GM12878 (cell line): ENCODE results near the gene ZNF618. TPM values are rescaled to one million over a fixed set of nuclear protein-coding genes. Genes with fewer than 3 reads are reported as not detected.

ENCODE experiments used
- ATAC-seq: fragments of 200-7000 bp; cut with Tn5 transposase; 3 replicates; pipeline ENCODE4 v1.9.1; 2020; ENCODE audit warnings: mild to moderate bottlenecking, moderate library complexity
- BruUV-seq: library from RNA; stranded (reverse); fragments of 400-500 nt; replicated peaks from 2 replicates; lab custom pipeline; 2021; lab: Mats Ljungman, UMichigan
- CTCF ChIA-PET: fragments of 300-600 bp; sonication (Branson Sonifier 250); formaldehyde crosslinking; extraction: SDS; loops from one replicate; lab custom pipeline; 2021; ENCODE audit warnings: inconsistent platforms; lab: Yijun Ruan, JAX
- POLR2A ChIA-PET: fragments of 350-600 bp; formaldehyde crosslinking; extraction: SDS; loops from one replicate; lab custom pipeline; 2021; ENCODE audit warnings: inconsistent platforms; lab: Charles Lee
- RAD21 ChIA-PET: fragments of 300-600 bp; sonication (Branson Sonifier 250); formaldehyde crosslinking; loops from one replicate; lab custom pipeline; 2023; ENCODE audit warnings: antibody characterized with exemption; ENCODE audit not compliant: unreplicated experiment; lab: Charles Lee
- SMC1A ChIA-PET: fragments of 300-600 bp; sonication (Branson Sonifier 250); formaldehyde crosslinking; loops from one replicate; lab custom pipeline; 2023; ENCODE audit not compliant: unreplicated experiment, uncharacterized antibody; lab: Charles Lee
- DNase-seq: peaks from one replicate; pipeline ENCODE4 v3.0.0-alpha.2; 2011; ENCODE audit warnings: low read depth, low spot score
- FAIRE-seq: peaks from 3 replicates; lab custom pipeline; 2011; peaks lifted over from hg19 to GRCh38; lab: Jason Lieb, UNC
- H2AFZ ChIP-seq: 2 replicates; pipeline ENCODE4 v1.6.0; 2011; ENCODE audit warnings: low read depth, low read length, control low read depth; ENCODE audit not compliant: control insufficient read depth
- H3K27ac ChIP-seq: 2 replicates; pipeline ENCODE4 v1.5.1; 2011; ENCODE audit warnings: control low read depth; ENCODE audit not compliant: control insufficient read depth, insufficient read depth
- H3K27me3 ChIP-seq, 2 experiments: replicated peaks in 1 of 2; 2 replicates each; pipeline versions ENCODE4 v1.6.0 to v1.6.1; 2011; ENCODE audit warnings: low read length in 1 of 2; ENCODE audit not compliant: control insufficient read depth in 2 of 2, insufficient read depth in 2 of 2
- H3K36me3 ChIP-seq, 2 experiments: 2 replicates each; pipeline ENCODE4 v1.5.1; 2011; ENCODE audit warnings: low read length in 1 of 2; ENCODE audit not compliant: control insufficient read depth in 2 of 2, insufficient read depth in 2 of 2
- H3K4me1 ChIP-seq: 2 replicates; pipeline ENCODE4 v1.6.1; 2011; ENCODE audit warnings: mild to moderate bottlenecking, low read length, moderate library complexity, mixed read lengths; ENCODE audit not compliant: control insufficient read depth, insufficient read depth
- H3K4me2 ChIP-seq: 2 replicates; pipeline ENCODE4 v1.6.0; 2011; ENCODE audit warnings: control low read depth; ENCODE audit not compliant: control insufficient read depth, insufficient read depth
- H3K4me3 ChIP-seq: fragments of 200-600 bp; sonication (generic); 2 replicates; pipeline ENCODE4 v1.5.1; 2016
- H3K79me2 ChIP-seq: 2 replicates; pipeline ENCODE4 v1.6.0; 2011; ENCODE audit warnings: low read length; ENCODE audit not compliant: control insufficient read depth, insufficient read depth
- H3K9ac ChIP-seq: 2 replicates; pipeline ENCODE4 v1.8.0; 2011; ENCODE audit warnings: low read length, control low read depth, mixed read lengths; ENCODE audit not compliant: control insufficient read depth, insufficient read depth
- H3K9me3 ChIP-seq: replicated peaks from 3 replicates; pipeline ENCODE4 v1.5.1; 2011; ENCODE audit warnings: mild to moderate bottlenecking, low read length; ENCODE audit not compliant: control insufficient read depth, insufficient read depth
- H4K20me1 ChIP-seq: 2 replicates; pipeline ENCODE4 v1.6.0; 2011; ENCODE audit not compliant: control insufficient read depth, insufficient read depth
- ATF7 ChIP-seq: fragments of 450-650 bp; IDR thresholded peaks from 2 replicates; pipeline ENCODE4 v1.6.1; 2016; ENCODE audit warnings: low read depth, mild to moderate bottlenecking
- HDAC2 ChIP-seq: fragments of 200-600 bp; sonication (generic); IDR thresholded peaks from 2 replicates; pipeline ENCODE4 v1.6.1; 2017
- NFYB ChIP-seq: IDR thresholded peaks from 2 replicates; pipeline ENCODE4 v1.6.1; 2011; ENCODE audit warnings: low read depth, mild to moderate bottlenecking, low read length, improper control_type of control experiment, moderate library complexity; ENCODE audit not compliant: insufficient read depth
- POLR2AphosphoS5 ChIP-seq: IDR thresholded peaks from 2 replicates; pipeline ENCODE4 v1.6.1; 2011; ENCODE audit warnings: mild to moderate bottlenecking, low read length, inconsistent platforms
- RAD21 ChIP-seq: IDR thresholded peaks from 2 replicates; pipeline ENCODE4 v1.6.1; 2011; ENCODE audit warnings: mild to moderate bottlenecking, low read depth, low read length, moderate library complexity; ENCODE audit not compliant: insufficient read depth
- RFX5 ChIP-seq: IDR thresholded peaks from 2 replicates; pipeline ENCODE4 v1.6.1; 2011; ENCODE audit warnings: low read depth, low read length, improper control_type of control experiment
- SMARCA5 ChIP-seq: fragments of 450-650 bp; IDR thresholded peaks from 2 replicates; pipeline ENCODE4 v1.6.1; 2017; ENCODE audit warnings: mild to moderate bottlenecking
- SP1 ChIP-seq: IDR thresholded peaks from one replicate; pipeline ENCODE4 v1.6.1; 2011; ENCODE audit warnings: low read depth, low read length
- ZBED1 ChIP-seq: IDR thresholded peaks from 2 replicates; pipeline ENCODE4 v1.6.1; 2016; ENCODE audit warnings: borderline replicate concordance
- ZNF24 ChIP-seq: fragments of 450-650 bp; IDR thresholded peaks from 2 replicates; pipeline ENCODE4 v1.6.1; 2017; ENCODE audit warnings: antibody characterized with exemption, mild to moderate bottlenecking
- WGBS: methylation state at CpG from one replicate; pipeline ENCODE4 v1.1.6; 2016; ENCODE audit warnings: low lambda C conversion rate; ENCODE audit not compliant: insufficient replicate concordance, insufficient coverage; ENCODE audit errors: missing lambda C conversion rate; 5-methylcytosine and 5-hydroxymethylcytosine counted together
- in situ Hi-C: fragments of 300-500 bp; cut with MboI; formaldehyde crosslinking; loops from 9 replicates; pipeline ENCODE4 v1.14.3; 2018; ENCODE audit warnings: mixed read lengths
- intact Hi-C: fragments of 100-400 bp; cut with micrococcal nuclease; formaldehyde crosslinking; loops from one replicate; pipeline ENCODE4 v1.14.2; 2022; ENCODE audit not compliant: unreplicated experiment
- polyA plus RNA-seq, 11 experiments: library from polyadenylated mRNA; depleted of rRNA in 4 of 11; unstranded in 6 of 11; stranded (reverse) in 5 of 11; fragments of >200 nt; fragmentation: Nextera tagmentation in 4 of 11; fragmentation: Illumina TruSeq in 1 of 11; extraction: Ambion mirVana in 4 of 11; extraction: Trizol in 1 of 11; gene quantifications; 1 replicate in 1 of 11; 2 replicates in 10 of 11; pipeline versions ENCODE4 v1.2.1 to v1.2.3, GENCODE V29; 2011 to 2016; ENCODE audit warnings: inconsistent platforms in 2 of 11, missing spikeins in 2 of 11, low read depth in 1 of 11
- total RNA-seq, 4 experiments: library from RNA; depleted of rRNA in 3 of 4; stranded (reverse); fragments of >200 nt in 3 of 4; fragmentation: Illumina TruSeq in 1 of 4; extraction: Trizol in 1 of 4; gene quantifications; 2 replicates each; pipeline versions ENCODE4 v1.2.1 to v1.2.3, GENCODE V29; 2013 to 2021
- TF ChIP-seq, protein P1 (sequence below): fragments of 450-650 bp; IDR thresholded peaks from 2 replicates; pipeline ENCODE4 v1.6.1; 2017; ENCODE audit warnings: mild to moderate bottlenecking, low read depth, inconsistent platforms; ENCODE audit not compliant: poor library complexity, severe bottlenecking

The ZNF618 gene
- total and polyA plus RNA-seq, 10 of the 15 experiments (the other 5 are each of a cell fraction or from before 2014, with no cell fraction given): 0.01 to 0.24 (median 0.06) TPM; not detected in 2

DNA sequence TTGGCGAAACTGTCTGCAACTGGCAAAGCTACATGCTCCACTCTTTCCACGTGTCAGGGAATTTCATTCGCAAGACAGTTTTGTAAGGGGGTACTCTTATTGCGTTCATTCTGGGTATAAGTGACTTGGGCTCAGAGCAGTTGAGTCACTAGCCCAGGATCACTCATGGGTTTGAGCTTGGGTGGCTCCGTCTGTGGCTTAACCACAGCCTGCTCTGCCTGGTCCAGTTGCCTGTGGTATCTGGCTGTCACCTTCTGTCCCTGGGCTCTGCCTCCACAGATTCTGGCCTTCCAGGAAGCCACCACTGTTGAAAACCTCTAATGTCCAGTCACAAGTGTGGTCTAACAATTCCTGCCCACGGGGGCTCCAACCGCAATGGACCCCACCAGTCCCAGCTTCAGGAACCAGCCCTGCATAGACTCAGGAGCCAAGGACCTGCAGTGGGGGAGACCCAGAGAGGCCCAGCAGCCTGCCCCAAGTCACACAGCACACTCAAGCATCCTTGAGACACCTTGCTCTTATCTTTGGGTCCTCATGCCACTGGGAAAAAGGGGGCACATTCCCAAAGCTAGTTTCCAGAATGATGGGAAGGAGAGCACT is 212.6 kb downstream of the ZNF618 start:
- Histone ChIP-seq H3K9ac (no peak overlapping the region), H3K4me3 (no peak overlapping the region), H2AFZ (no peak overlapping the region), H3K9me3 (no peaks in the 10 kb centered on the region), H3K4me2 (no peak overlapping the region), H3K4me1 (no peaks in the 10 kb centered on the region), H3K27ac (no peak overlapping the region), H4K20me1 (no peaks in the 10 kb centered on the region), H3K79me2 (no peaks in the 10 kb centered on the region), H3K36me3 (no peaks in the 10 kb centered on the region), H3K27me3 (peaks cover 0 to 5% of the 10 kb centered on the region in 2 experiments; a peak in 2 of 4 replicates)
- no peak for FAIRE-seq
- ChIA-PET CTCF (no interaction called here), SMC1A (interaction anchor here (0.6 kb wide), 1 partner anchor 267 kb away, joined by 3 read pairs; no protein-coding TSS in a partner anchor), POLR2A (no interaction called here), RAD21 (no interaction called here)
- BruUV-seq: no TSS peak
- TF ChIP-seq RAD21 (no peak), ZNF24 (no peak), HDAC2 (no peak), RFX5 (no peak), SP1 (no peak), POLR2AphosphoS5 (no peak), SMARCA5 (no peak), ZBED1 (no peak), ATF7 (no peak), NFYB (no peak)
- TF ChIP-seq, protein P1, sequence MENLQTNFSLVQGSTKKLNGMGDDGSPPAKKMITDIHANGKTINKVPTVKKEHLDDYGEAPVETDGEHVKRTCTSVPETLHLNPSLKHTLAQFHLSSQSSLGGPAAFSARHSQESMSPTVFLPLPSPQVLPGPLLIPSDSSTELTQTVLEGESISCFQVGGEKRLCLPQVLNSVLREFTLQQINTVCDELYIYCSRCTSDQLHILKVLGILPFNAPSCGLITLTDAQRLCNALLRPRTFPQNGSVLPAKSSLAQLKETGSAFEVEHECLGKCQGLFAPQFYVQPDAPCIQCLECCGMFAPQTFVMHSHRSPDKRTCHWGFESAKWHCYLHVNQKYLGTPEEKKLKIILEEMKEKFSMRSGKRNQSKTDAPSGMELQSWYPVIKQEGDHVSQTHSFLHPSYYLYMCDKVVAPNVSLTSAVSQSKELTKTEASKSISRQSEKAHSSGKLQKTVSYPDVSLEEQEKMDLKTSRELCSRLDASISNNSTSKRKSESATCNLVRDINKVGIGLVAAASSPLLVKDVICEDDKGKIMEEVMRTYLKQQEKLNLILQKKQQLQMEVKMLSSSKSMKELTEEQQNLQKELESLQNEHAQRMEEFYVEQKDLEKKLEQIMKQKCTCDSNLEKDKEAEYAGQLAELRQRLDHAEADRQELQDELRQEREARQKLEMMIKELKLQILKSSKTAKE: no peak
- in situ Hi-C loops (loop anchor here (25.0 kb wide), 1 partner anchor 199 kb away; no protein-coding TSS in a partner anchor), intact Hi-C loops (no loop called here)
- no peak for DNase-seq
- no peak for ATAC-seq
- 42% methylated on average over 7 of the region's 7 CpGs for WGBS
